Urinary bladder (tissue), 4 donors: Measurements from ENCODE around the gene PCDH15. TPM values are rescaled to one million over a fixed set of nuclear protein-coding genes. Genes with fewer than 3 reads are reported as not detected.

Experiments used
- DNase-seq: peaks from one replicate; pipeline ENCODE4 v3.0.0-alpha.2; 2015; ENCODE audit errors: extremely low spot score
- H3K27ac ChIP-seq: one replicate; pipeline ENCODE4 v1.5.1; 2013; ENCODE audit warnings: low read depth, mild to moderate bottlenecking, moderate library complexity
- H3K36me3 ChIP-seq: one replicate; pipeline ENCODE4 v1.6.1; 2013; ENCODE audit warnings: mild to moderate bottlenecking, moderate library complexity; ENCODE audit not compliant: insufficient read depth
- H3K4me1 ChIP-seq: one replicate; pipeline ENCODE4 v1.6.1; 2013; ENCODE audit warnings: mild to moderate bottlenecking, moderate library complexity; ENCODE audit not compliant: insufficient read depth
- H3K4me3 ChIP-seq: one replicate; pipeline ENCODE4 v1.5.1; 2013; ENCODE audit warnings: low read depth, low read length
- WGBS: extraction: QIAGEN DNeasy Blood & Tissue Kit; methylation state at CpG from one replicate; pipeline ENCODE4 v1.1.7; 2013; 5-methylcytosine and 5-hydroxymethylcytosine counted together
- polyA plus RNA-seq: library from polyadenylated mRNA; stranded (reverse); fragments of 200-250 nt; gene quantifications from one replicate; pipeline ENCODE4 v1.2.3, GENCODE V29; 2013
- total RNA-seq: library from RNA; depleted of rRNA; stranded (reverse); fragments of >200 nt; gene quantifications from one replicate; pipeline ENCODE4 v1.2.3, GENCODE V29; 2014
- donor health status: healthy with polysubstance abuse.
- donor health status: healthy.

Gene PCDH15
- total and polyA plus RNA-seq, 2 donors: 0.03 to 1.9 TPM

- no peak overlapping the region for H3K4me3 ChIP-seq
- WGBS: 42% methylated on average over 2 of the region's 2 CpGs
- H3K4me1 ChIP-seq: no peaks in the 10 kb centered on the region
- H3K27ac ChIP-seq: no peak overlapping the region
- no peaks in the 10 kb centered on the region for H3K36me3 ChIP-seq
- no peak for DNase-seq
Measured at GRCh38 chr10:54091237-54091636, 709.8 kb downstream of the PCDH15 start.

GRCh38 chr10:54081950-54082349 lies 719.1 kb downstream of the PCDH15 start:
- H3K27ac ChIP-seq: no peak overlapping the region
- H3K4me1 ChIP-seq: no peaks in the 10 kb centered on the region
- H3K36me3 ChIP-seq: no peaks in the 10 kb centered on the region
- peak; percentile 3 for DNase-seq
- no peak overlapping the region for H3K4me3 ChIP-seq
- 84% methylated on average over 2 of the region's 2 CpGs for WGBS

- Histone ChIP-seq H3K4me1 (no peaks in the 10 kb centered on the region), H3K27ac (no peak overlapping the region), H3K36me3 (no peaks in the 10 kb centered on the region), H3K4me3 (no peak overlapping the region)
- WGBS: 86% methylated on average over 1 of the region's 1 CpG
- no peak for DNase-seq
Measured at GRCh38 chr10:54067361-54067760, 733.7 kb downstream of the PCDH15 start.

- H3K27ac ChIP-seq: no peak overlapping the region
- DNase-seq: no peak
- H3K4me1 ChIP-seq: no peaks in the 10 kb centered on the region
- H3K4me3 ChIP-seq: no peak overlapping the region
- H3K36me3 ChIP-seq: no peaks in the 10 kb centered on the region
Measured at GRCh38 chr10:54066646-54067045, 734.4 kb downstream of the PCDH15 start.

- no peak overlapping the region for H3K4me3 ChIP-seq
Measured at GRCh38 chr10:54065106-54065505, 735.9 kb downstream of the PCDH15 start.

GRCh38 chr10:54064215-54064614 lies 736.8 kb downstream of the PCDH15 start:
- H3K27ac ChIP-seq: no peak overlapping the region
- no peak for DNase-seq
- H3K4me1 ChIP-seq: no peaks in the 10 kb centered on the region
- H3K36me3 ChIP-seq: no peaks in the 10 kb centered on the region
- no peak overlapping the region for H3K4me3 ChIP-seq
- WGBS: 93% methylated on average over 5 of the region's 5 CpGs

More at GRCh38 chr10:54065106-54065505, 735.9 kb downstream of the PCDH15 start:
- DNase-seq: no peak
- Histone ChIP-seq H3K27ac (no peak overlapping the region), H3K36me3 (no peaks in the 10 kb centered on the region), H3K4me1 (no peaks in the 10 kb centered on the region)

GRCh38 chr10:54063514-54063913 lies 737.5 kb downstream of the PCDH15 start:
- Histone ChIP-seq H3K27ac (no peak overlapping the region), H3K4me3 (no peak overlapping the region), H3K4me1 (no peaks in the 10 kb centered on the region), H3K36me3 (no peaks in the 10 kb centered on the region)
- WGBS: 89% methylated on average over 14 of the region's 14 CpGs
- DNase-seq: no peak

- H3K36me3 ChIP-seq: no peaks in the 10 kb centered on the region
- 95% methylated on average over 5 of the region's 5 CpGs for WGBS
Measured at GRCh38 chr10:54060572-54060971, 740.5 kb downstream of the PCDH15 start.

GRCh38 chr10:54057357-54057756 lies 743.7 kb downstream of the PCDH15 start:
- H3K36me3 ChIP-seq: no peaks in the 10 kb centered on the region
- DNase-seq: no peak
- no peak overlapping the region for H3K4me3 ChIP-seq
- 46% methylated on average over 2 of the region's 2 CpGs for WGBS
- H3K27ac ChIP-seq: no peak overlapping the region
- no peaks in the 10 kb centered on the region for H3K4me1 ChIP-seq

More at GRCh38 chr10:54060572-54060971, 740.5 kb downstream of the PCDH15 start:
- no peak overlapping the region for H3K27ac ChIP-seq
- no peaks in the 10 kb centered on the region for H3K4me1 ChIP-seq
- no peak overlapping the region for H3K4me3 ChIP-seq
- no peak for DNase-seq

- no peak for DNase-seq
- Histone ChIP-seq H3K27ac (no peak overlapping the region), H3K4me1 (no peaks in the 10 kb centered on the region), H3K36me3 (no peaks in the 10 kb centered on the region), H3K4me3 (no peak overlapping the region)
- WGBS: 94% methylated on average over 5 of the region's 5 CpGs
Measured at GRCh38 chr10:54026340-54026739, 774.7 kb downstream of the PCDH15 start.

GRCh38 chr10:54011117-54011516 lies 789.9 kb downstream of the PCDH15 start:
- H3K4me3 ChIP-seq: no peak overlapping the region
- no peaks in the 10 kb centered on the region for H3K4me1 ChIP-seq
- DNase-seq: no peak
- no peaks in the 10 kb centered on the region for H3K36me3 ChIP-seq
- H3K27ac ChIP-seq: no peak overlapping the region
- 100% methylated on average over 1 of the region's 1 CpG for WGBS

GRCh38 chr10:54010337-54010933 lies 790.6 kb downstream of the PCDH15 start:
- WGBS: 87% methylated on average over 5 of the region's 5 CpGs
- Histone ChIP-seq H3K4me1 (no peaks in the 10 kb centered on the region), H3K4me3 (no peak overlapping the region), H3K36me3 (no peaks in the 10 kb centered on the region), H3K27ac (no peak overlapping the region)
- no peak for DNase-seq

- H3K36me3 ChIP-seq: no peaks in the 10 kb centered on the region
- no peak for DNase-seq
- no peak overlapping the region for H3K27ac ChIP-seq
- no peak overlapping the region for H3K4me3 ChIP-seq
- no peaks in the 10 kb centered on the region for H3K4me1 ChIP-seq
- WGBS: 69% methylated on average over 3 of the region's 3 CpGs
Measured at GRCh38 chr10:54009672-54010071, 791.4 kb downstream of the PCDH15 start.

- H3K27ac ChIP-seq: no peak overlapping the region
- 92% methylated on average over 1 of the region's 1 CpG for WGBS
- H3K36me3 ChIP-seq: no peaks in the 10 kb centered on the region
- no peak overlapping the region for H3K4me3 ChIP-seq
- no peaks in the 10 kb centered on the region for H3K4me1 ChIP-seq
- no peak for DNase-seq
Measured at GRCh38 chr10:54002077-54002476, 799.0 kb downstream of the PCDH15 start.

- 40% methylated on average over 2 of the region's 2 CpGs for WGBS
- Histone ChIP-seq H3K36me3 (no peaks in the 10 kb centered on the region), H3K4me3 (no peak overlapping the region), H3K4me1 (no peaks in the 10 kb centered on the region), H3K27ac (no peak overlapping the region)
- DNase-seq: no peak
Measured at GRCh38 chr10:53997953-53998352, 803.1 kb downstream of the PCDH15 start.
